Thoracic aorta (tissue), 2 donors: Measurements from ENCODE around the gene CPVL. TPM values are rescaled to one million over a fixed set of nuclear protein-coding genes. Genes with fewer than 3 reads are reported as not detected.

Experiments
- ATAC-seq: fragments of 150-250 bp; one replicate; pipeline ENCODE4 v1.8.0; 2017; ENCODE audit warnings: low read depth; ENCODE audit not compliant: insufficient number of reproducible peaks, low FRiP score
- DNase-seq: peaks from one replicate; pipeline ENCODE4 v3.0.0-alpha.2; 2020; ENCODE audit warnings: low spot score
- H3K27ac ChIP-seq, 2 donors: fragments of 200-600 bp; sonication (generic); 1 replicate in 1 of 2; 2 replicates in 1 of 2; pipeline ENCODE4 v1.5.1; 2016; ENCODE audit warnings: mild to moderate bottlenecking in 2 of 2, moderate library complexity in 2 of 2
- H3K27me3 ChIP-seq: fragments of 200-600 bp; sonication (generic); replicated peaks from 2 replicates; pipeline ENCODE4 v1.6.0; 2016; ENCODE audit warnings: mild to moderate bottlenecking; ENCODE audit not compliant: insufficient read depth
- H3K36me3 ChIP-seq: fragments of 200-600 bp; sonication (generic); one replicate; pipeline ENCODE4 v1.5.1; 2016
- H3K4me1 ChIP-seq, 2 donors: fragments of 200-600 bp; sonication (generic); 1 replicate in 1 of 2; 2 replicates in 1 of 2; pipeline versions ENCODE4 v1.5.1 to v1.6.0; 2016; ENCODE audit warnings: low read depth in 2 of 2, mild to moderate bottlenecking in 1 of 2; ENCODE audit not compliant: control insufficient read depth in 1 of 2
- H3K4me3 ChIP-seq: fragments of 200-600 bp; sonication (generic); 2 replicates; pipeline ENCODE4 v1.5.1; 2016; ENCODE audit warnings: mild to moderate bottlenecking
- H3K9me3 ChIP-seq: fragments of 200-600 bp; sonication (generic); 2 replicates; pipeline ENCODE4 v1.5.1; 2016
- total RNA-seq, 2 donors: library from RNA; depleted of rRNA; stranded (reverse); fragments of >200 nt; gene quantifications; one replicate each; pipeline versions ENCODE4 v1.1.0 to v1.2.3, GENCODE V29; 2016
- TF ChIP-seq, protein P1 (sequence below): fragments of 200-600 bp; sonication (generic); IDR thresholded peaks from one replicate; pipeline ENCODE4 v1.5.1; 2019; ENCODE audit warnings: antibody characterized with exemption

The CPVL gene
- total RNA-seq: 10 to 100 TPM; 21.0 to 22.9 TPM

GRCh38 chr7:29146057-29146706 is at the start of gene CPVL:
Gene CPVL, minus strand, starts transcription at chr7:29146537. Its CDS starts 25,476 bp downstream, at chr7:29121061.
- Histone ChIP-seq H3K27me3 (no peaks in the 10 kb centered on the region), H3K27ac (no peak within 1 kb of the TSS)
- TF ChIP-seq, protein P1, sequence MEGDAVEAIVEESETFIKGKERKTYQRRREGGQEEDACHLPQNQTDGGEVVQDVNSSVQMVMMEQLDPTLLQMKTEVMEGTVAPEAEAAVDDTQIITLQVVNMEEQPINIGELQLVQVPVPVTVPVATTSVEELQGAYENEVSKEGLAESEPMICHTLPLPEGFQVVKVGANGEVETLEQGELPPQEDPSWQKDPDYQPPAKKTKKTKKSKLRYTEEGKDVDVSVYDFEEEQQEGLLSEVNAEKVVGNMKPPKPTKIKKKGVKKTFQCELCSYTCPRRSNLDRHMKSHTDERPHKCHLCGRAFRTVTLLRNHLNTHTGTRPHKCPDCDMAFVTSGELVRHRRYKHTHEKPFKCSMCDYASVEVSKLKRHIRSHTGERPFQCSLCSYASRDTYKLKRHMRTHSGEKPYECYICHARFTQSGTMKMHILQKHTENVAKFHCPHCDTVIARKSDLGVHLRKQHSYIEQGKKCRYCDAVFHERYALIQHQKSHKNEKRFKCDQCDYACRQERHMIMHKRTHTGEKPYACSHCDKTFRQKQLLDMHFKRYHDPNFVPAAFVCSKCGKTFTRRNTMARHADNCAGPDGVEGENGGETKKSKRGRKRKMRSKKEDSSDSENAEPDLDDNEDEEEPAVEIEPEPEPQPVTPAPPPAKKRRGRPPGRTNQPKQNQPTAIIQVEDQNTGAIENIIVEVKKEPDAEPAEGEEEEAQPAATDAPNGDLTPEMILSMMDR: no peak

DNA sequence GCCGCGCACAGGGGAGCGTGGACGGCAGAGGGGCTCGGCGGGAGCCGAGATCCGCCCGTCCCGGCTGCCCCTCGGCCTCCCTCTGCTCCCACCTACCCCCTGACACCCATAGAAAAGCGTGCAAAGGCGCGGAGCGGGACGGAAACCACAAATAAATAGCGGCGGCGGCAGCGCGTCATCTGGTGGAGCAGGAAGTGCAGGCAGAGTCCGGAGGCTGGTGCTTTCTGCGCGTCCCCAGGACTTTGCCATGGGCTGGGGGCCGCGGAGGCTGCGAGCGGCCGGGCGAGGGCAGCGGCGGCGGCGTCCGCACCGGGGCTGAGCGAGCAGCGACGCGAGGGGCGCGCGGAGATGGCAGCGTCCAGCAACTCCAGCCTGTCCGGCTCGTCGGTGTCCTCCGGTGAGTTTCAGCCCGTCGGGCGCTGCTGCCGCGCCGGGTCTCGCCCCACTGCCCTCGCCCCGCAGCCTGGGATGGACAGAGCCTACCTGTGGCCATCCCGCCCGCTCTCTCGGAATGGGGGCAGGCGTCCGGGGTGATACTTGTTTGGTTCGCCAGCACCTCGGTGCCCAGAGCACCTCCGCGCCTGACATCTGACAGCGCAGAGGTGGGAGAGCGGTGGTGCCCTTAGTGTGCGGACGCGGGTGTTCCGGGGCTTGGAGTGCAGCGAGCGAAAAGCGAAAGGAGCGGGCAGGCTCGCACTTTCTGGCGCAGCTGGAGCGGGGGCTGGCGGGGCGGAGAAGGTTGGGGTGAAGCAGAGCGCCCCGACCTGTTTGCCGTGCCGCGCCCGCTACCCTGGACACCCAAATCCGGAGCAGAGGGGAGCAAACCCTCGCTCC is 48.5 kb upstream of the CPVL start, which contains the start of gene CHN2:
CHN2 (plus strand) TSS at position 182 of the 834 bp plus-strand sequence.
- Histone ChIP-seq H3K4me1 (peaks cover 0 to 3% of the 10 kb centered on the region in 2 donors), H3K27me3 (no peaks in the 10 kb centered on the region), H3K4me3 (peak within 1 kb of the TSS; percentile 79), H3K36me3 (no peaks in the 10 kb centered on the region), H3K9me3 (no peaks in the 10 kb centered on the region), H3K27ac (no peak within 1 kb of the TSS)
- TF ChIP-seq, protein P1: no peak
- no peak for DNase-seq
- ATAC-seq: no peak

More at GRCh38 chr7:29146057-29146706, at the start of gene CPVL:
- no peaks in the 10 kb centered on the region for H3K36me3 ChIP-seq
- no peaks in the 10 kb centered on the region for H3K9me3 ChIP-seq
- DNase-seq (no peak), ATAC-seq (no peak)
- no peaks in the 10 kb centered on the region for H3K4me1 ChIP-seq
- H3K4me3 ChIP-seq: peak within 1 kb of the TSS; percentile 68

DNA sequence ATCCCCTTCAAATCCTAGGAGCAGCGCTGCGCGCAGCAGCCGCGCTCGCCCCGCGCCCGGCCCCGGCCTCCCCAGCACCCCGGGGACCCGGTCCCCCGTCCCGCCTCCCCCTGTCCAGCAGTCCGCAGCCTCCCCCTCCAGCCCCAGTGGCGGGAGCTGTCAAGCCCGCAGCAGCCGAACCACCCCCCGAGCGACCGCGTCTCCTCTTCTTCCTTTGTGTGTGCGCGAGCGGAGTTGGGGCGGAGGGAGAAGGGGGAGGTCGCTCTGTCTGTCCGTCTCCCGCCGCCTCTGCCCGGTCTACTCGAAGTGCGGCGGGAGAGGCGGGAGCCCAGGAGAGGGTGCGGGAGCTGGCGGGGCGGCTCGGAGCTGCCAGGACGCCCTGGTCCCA is 47.9 kb upstream of the CPVL start:
- Histone ChIP-seq H3K36me3 (no peaks in the 10 kb centered on the region), H3K9me3 (no peaks in the 10 kb centered on the region), H3K27ac (no peak overlapping the region), H3K27me3 (no peaks in the 10 kb centered on the region), H3K4me3 (peak overlapping the region; percentile 79), H3K4me1 (peaks cover 0 to 6% of the 10 kb centered on the region in 2 donors)
- DNase-seq (no peak), ATAC-seq (no peak)
- TF ChIP-seq, protein P1: no peak

GRCh38 chr7:29193316-29194205 is 47.2 kb upstream of the CPVL start:
- H3K27ac ChIP-seq: no peak overlapping the region

More at GRCh38 chr7:29193316-29194205, 47.2 kb upstream of the CPVL start:
- H3K4me3 ChIP-seq: peak overlapping the region; percentile 79
- H3K9me3 ChIP-seq: no peaks in the 10 kb centered on the region
- DNase-seq: no peak
- TF ChIP-seq, protein P1: no peak
- no peaks in the 10 kb centered on the region for H3K27me3 ChIP-seq
- peaks cover 0 to 6% of the 10 kb centered on the region in 2 donors for H3K4me1 ChIP-seq
- ATAC-seq: no peak
- no peaks in the 10 kb centered on the region for H3K36me3 ChIP-seq
